SU-DHL-6 (cell line): Measurements from ENCODE around the gene CACNA1C.
"Not testable (repeated sequence)": the region's sequence is repeated elsewhere in the genome, so short reads cannot be mapped to it uniquely, and the experiment has no call there.

Experiments
- H2AFZ ChIP-seq: fragments of 200-600 bp; sonication (generic); 2 replicates; pipeline ENCODE4 v1.6.1; 2014; ENCODE audit warnings: low read depth, mild to moderate bottlenecking, moderate library complexity, mixed read lengths, antibody characterized with exemption, low read length; ENCODE audit not compliant: severe bottlenecking
- H3F3A ChIP-seq: fragments of 200-600 bp; shearing (Covaris generic); 2 replicates; pipeline ENCODE4 v1.6.0; 2016; ENCODE audit warnings: antibody characterized with exemption, mild to moderate bottlenecking; ENCODE audit not compliant: insufficient read depth
- H3K27ac ChIP-seq: fragments of 200-600 bp; sonication (generic); 2 replicates; pipeline ENCODE4 v1.5.1; 2016; ENCODE audit warnings: low read depth, mild to moderate bottlenecking, low read length, moderate library complexity, mixed read lengths
- H3K27me3 ChIP-seq: fragments of 200-600 bp; sonication (generic), shearing (Covaris generic); 2 replicates; pipeline ENCODE4 v1.6.0; 2014; ENCODE audit warnings: mild to moderate bottlenecking, low read length
- H3K36me3 ChIP-seq: fragments of 200-600 bp; sonication (generic); 2 replicates; pipeline ENCODE4 v1.6.1; 2014; ENCODE audit warnings: mild to moderate bottlenecking, low read length, mixed read lengths
- H3K4me2 ChIP-seq: fragments of 300-600, 200-600 bp; shearing (Covaris generic), sonication (generic); 2 replicates; pipeline ENCODE4 v1.6.0; 2014; ENCODE audit warnings: low read length, low read depth, mild to moderate bottlenecking; ENCODE audit not compliant: poor library complexity, severe bottlenecking
- H3K4me3 ChIP-seq: fragments of 200-600 bp; sonication (generic); 2 replicates; pipeline ENCODE4 v1.5.1; 2014; ENCODE audit warnings: antibody characterized with exemption, low read length, mild to moderate bottlenecking, mixed read lengths; ENCODE audit not compliant: insufficient read depth, poor library complexity, severe bottlenecking
- H3K79me2 ChIP-seq: fragments of 200-600 bp; sonication (generic); 2 replicates; pipeline ENCODE4 v1.6.1; 2014; ENCODE audit warnings: mild to moderate bottlenecking, low read length, moderate library complexity; ENCODE audit not compliant: insufficient read depth
- H3K9ac ChIP-seq: fragments of 200-600 bp; sonication (generic); 2 replicates; pipeline ENCODE4 v1.7.0; 2014; ENCODE audit warnings: mild to moderate bottlenecking, low read length
- H3K9me2 ChIP-seq: fragments of 200-600 bp; sonication (generic); replicated peaks from 2 replicates; pipeline ENCODE4 v1.6.1; 2014; ENCODE audit warnings: low read length; ENCODE audit not compliant: insufficient read depth
- H3K9me3 ChIP-seq: fragments of 200-600 bp; sonication (generic); 2 replicates; pipeline ENCODE4 v1.6.1; 2014; ENCODE audit warnings: low read length, mixed read lengths; ENCODE audit not compliant: insufficient read depth
- H4K20me1 ChIP-seq: fragments of 200-600 bp; sonication (generic); 2 replicates; pipeline ENCODE4 v1.6.1; 2014; ENCODE audit warnings: low read depth, mild to moderate bottlenecking, antibody characterized with exemption, low read length, moderate library complexity, mixed read lengths
- EZH2phosphoT487 ChIP-seq: fragments of 200-600 bp; sonication (generic), shearing (Covaris generic); conservative IDR thresholded peaks from 2 replicates; pipeline ENCODE4 v1.6.1; 2018; ENCODE audit warnings: mild to moderate bottlenecking, antibody characterized with exemption, low read length, moderate library complexity, mixed read lengths
- TF ChIP-seq, protein P1 (sequence below): fragments of 200-600 bp; sonication (generic); IDR thresholded peaks from one replicate; pipeline ENCODE4 v1.5.1; 2017; ENCODE audit warnings: antibody characterized with exemption, mild to moderate bottlenecking, low read length, moderate library complexity; ENCODE audit not compliant: insufficient read depth, poor library complexity, severe bottlenecking

Gene CACNA1C

GRCh38 chr12:2251526-2252209 lies 198.9 kb downstream of the CACNA1C start:
- TF ChIP-seq, protein P1, sequence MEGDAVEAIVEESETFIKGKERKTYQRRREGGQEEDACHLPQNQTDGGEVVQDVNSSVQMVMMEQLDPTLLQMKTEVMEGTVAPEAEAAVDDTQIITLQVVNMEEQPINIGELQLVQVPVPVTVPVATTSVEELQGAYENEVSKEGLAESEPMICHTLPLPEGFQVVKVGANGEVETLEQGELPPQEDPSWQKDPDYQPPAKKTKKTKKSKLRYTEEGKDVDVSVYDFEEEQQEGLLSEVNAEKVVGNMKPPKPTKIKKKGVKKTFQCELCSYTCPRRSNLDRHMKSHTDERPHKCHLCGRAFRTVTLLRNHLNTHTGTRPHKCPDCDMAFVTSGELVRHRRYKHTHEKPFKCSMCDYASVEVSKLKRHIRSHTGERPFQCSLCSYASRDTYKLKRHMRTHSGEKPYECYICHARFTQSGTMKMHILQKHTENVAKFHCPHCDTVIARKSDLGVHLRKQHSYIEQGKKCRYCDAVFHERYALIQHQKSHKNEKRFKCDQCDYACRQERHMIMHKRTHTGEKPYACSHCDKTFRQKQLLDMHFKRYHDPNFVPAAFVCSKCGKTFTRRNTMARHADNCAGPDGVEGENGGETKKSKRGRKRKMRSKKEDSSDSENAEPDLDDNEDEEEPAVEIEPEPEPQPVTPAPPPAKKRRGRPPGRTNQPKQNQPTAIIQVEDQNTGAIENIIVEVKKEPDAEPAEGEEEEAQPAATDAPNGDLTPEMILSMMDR = no peak
- TF ChIP-seq EZH2phosphoT487 = no peak
- no peaks in the 10 kb centered on the region for H3K36me3 ChIP-seq
- no peaks in the 10 kb centered on the region for H3K79me2 ChIP-seq
- H3F3A ChIP-seq = peaks cover 51% of the 10 kb centered on the region
- no peaks in the 10 kb centered on the region for H4K20me1 ChIP-seq
- H3K9me2 ChIP-seq = no peaks in the 10 kb centered on the region
- H3K4me2 ChIP-seq = peak overlapping the region; percentile 11
- peak overlapping the region; percentile 99 for H3K27ac ChIP-seq
- H3K9me3 ChIP-seq = no peaks in the 10 kb centered on the region
- peak overlapping the region; percentile 60 for H2AFZ ChIP-seq
- H3K27me3 ChIP-seq = no peaks in the 10 kb centered on the region
- H3K9ac ChIP-seq = peak overlapping the region; percentile 7; the same call in 1 of the 2 replicates
- H3K4me3 ChIP-seq = no peak overlapping the region

DNA sequence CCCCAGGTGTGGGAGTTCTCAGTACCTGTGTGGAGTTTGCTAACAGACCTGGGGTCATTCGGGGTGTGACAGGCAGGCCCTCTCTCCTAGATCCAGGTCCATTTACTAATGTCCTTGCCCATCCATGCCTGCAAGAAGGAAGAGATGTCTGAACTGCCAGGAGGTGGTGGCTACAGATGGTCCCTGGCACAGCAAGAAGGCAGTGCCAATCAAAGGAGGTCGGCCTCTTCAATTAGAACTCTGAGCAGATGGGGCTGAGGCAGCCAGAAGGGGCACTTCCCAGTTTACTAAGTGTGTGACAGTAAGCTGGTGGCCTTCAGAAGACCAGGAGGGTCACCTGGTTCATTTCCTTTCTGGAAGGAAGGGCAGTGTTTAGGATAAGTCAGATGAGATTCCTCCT lies 202.5 kb downstream of the CACNA1C start:
- Histone ChIP-seq H3F3A (peaks cover 33% of the 10 kb centered on the region), H4K20me1 (no peaks in the 10 kb centered on the region), H2AFZ (no peak overlapping the region), H3K9me3 (no peaks in the 10 kb centered on the region), H3K9me2 (no peaks in the 10 kb centered on the region), H3K9ac (no peak overlapping the region), H3K36me3 (no peaks in the 10 kb centered on the region), H3K4me2 (no peak overlapping the region), H3K4me3 (no peak overlapping the region), H3K79me2 (no peaks in the 10 kb centered on the region), H3K27me3 (no peaks in the 10 kb centered on the region), H3K27ac (no peak overlapping the region)
- TF ChIP-seq EZH2phosphoT487 = no peak
- TF ChIP-seq, protein P1 = no peak

- H3K9me2 ChIP-seq, H3K27ac ChIP-seq, H3K27me3 ChIP-seq, H2AFZ ChIP-seq, H3K4me3 ChIP-seq, H3K4me2 ChIP-seq, H4K20me1 ChIP-seq, H3K9ac ChIP-seq, H3K79me2 ChIP-seq, H3K36me3 ChIP-seq, H3K9me3 ChIP-seq: not testable (repeated sequence)
- peaks cover 32% of the 10 kb centered on the region; the same call in 1 of the 2 replicates for H3F3A ChIP-seq
Measured at GRCh38 chr12:2255731-2256130, 202.9 kb downstream of the CACNA1C start.

DNA sequence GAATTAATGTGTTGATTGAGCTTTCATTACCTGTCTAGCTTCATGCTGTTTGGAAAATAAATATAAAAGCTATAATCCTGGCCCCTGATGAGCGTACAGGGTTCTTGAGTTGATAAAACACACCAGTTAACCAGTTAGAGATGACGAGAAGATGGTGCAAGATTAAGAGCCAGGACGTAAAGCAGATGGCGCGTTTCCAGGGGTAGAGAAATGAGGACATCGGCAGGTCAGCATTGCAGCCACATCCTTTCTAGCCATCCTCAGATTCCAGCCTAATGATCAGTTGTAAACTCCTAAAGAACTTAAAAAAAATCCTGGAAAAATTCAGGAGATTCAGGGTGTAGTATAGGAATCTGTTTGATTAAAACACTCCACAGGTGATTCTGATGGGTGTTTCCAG lies 203.7 kb downstream of the CACNA1C start:
- Histone ChIP-seq H3K9me3 (no peaks in the 10 kb centered on the region), H3K27me3 (no peaks in the 10 kb centered on the region), H3K36me3 (no peaks in the 10 kb centered on the region), H3K4me2 (no peak overlapping the region), H3K4me3 (no peak overlapping the region), H3K79me2 (no peaks in the 10 kb centered on the region), H3K9me2 (no peaks in the 10 kb centered on the region), H3K27ac (peak overlapping the region; percentile 18; the same call in 1 of the 2 replicates), H2AFZ (no peak overlapping the region), H4K20me1 (no peaks in the 10 kb centered on the region), H3K9ac (no peak overlapping the region), H3F3A (peaks cover 28% of the 10 kb centered on the region; the same call in 1 of the 2 replicates)
- TF ChIP-seq, protein P1 = no peak
- no peak for TF ChIP-seq EZH2phosphoT487
